PFSK-1 (cell line): ENCODE results near the gene KLHDC7B.

Source experiments
- FOXP2 ChIP-seq: optimal IDR thresholded peaks from 2 replicates; pipeline ENCODE3; 2011; ENCODE audit warnings: borderline replicate concordance, control low read depth, inconsistent platforms; ENCODE audit not compliant: insufficient read depth; ENCODE audit errors: extremely low read length, extremely low read depth
- POLR2AphosphoS5 ChIP-seq: IDR thresholded peaks from 2 replicates; pipeline ENCODE4 v1.6.1; 2012; ENCODE audit warnings: low read depth, mild to moderate bottlenecking, control low read depth, low read length, moderate library complexity
- SIN3A ChIP-seq: IDR thresholded peaks from 2 replicates; pipeline ENCODE4 v1.6.1; 2012; ENCODE audit warnings: mild to moderate bottlenecking, low read length, moderate library complexity, borderline replicate concordance; ENCODE audit not compliant: insufficient read depth
- TAF1 ChIP-seq: IDR thresholded peaks from 2 replicates; pipeline ENCODE4 v1.6.1; 2012; ENCODE audit warnings: low read length, control low read depth, borderline replicate concordance; ENCODE audit not compliant: insufficient read depth
- TF ChIP-seq, protein P1 (sequence below), 2 experiments: IDR thresholded peaks; 2 replicates each; pipeline versions ENCODE4 v1.6.1 to v1.8.0; 2011 to 2012; ENCODE audit warnings: low read depth in 2 of 2, low read length in 2 of 2, control low read depth in 1 of 2, inconsistent platforms in 1 of 2, mild to moderate bottlenecking in 1 of 2, moderate library complexity in 1 of 2; ENCODE audit not compliant: insufficient read depth in 1 of 2

DNA sequence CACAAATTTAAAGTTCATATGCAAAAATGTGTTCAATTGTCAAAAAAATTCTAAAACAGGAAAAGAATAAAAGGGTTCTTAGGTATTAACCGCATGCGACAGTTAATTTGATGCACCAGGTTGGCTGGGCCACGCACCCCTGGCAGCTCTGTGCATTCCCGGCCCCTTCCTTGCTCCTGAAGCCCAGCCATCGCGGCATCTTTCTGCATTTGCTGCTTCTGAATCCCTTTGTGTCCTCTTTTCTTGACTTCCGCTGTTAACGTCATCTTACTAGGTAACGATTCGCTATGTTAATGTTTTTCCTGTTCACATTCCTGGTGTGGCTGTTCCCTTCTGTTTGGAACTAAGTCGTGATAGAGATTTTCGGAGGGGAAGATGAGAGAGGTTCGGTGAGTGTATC is 7.9 kb upstream of the KLHDC7B start:
- no peak for TF ChIP-seq POLR2AphosphoS5
- TF ChIP-seq, protein P1, sequence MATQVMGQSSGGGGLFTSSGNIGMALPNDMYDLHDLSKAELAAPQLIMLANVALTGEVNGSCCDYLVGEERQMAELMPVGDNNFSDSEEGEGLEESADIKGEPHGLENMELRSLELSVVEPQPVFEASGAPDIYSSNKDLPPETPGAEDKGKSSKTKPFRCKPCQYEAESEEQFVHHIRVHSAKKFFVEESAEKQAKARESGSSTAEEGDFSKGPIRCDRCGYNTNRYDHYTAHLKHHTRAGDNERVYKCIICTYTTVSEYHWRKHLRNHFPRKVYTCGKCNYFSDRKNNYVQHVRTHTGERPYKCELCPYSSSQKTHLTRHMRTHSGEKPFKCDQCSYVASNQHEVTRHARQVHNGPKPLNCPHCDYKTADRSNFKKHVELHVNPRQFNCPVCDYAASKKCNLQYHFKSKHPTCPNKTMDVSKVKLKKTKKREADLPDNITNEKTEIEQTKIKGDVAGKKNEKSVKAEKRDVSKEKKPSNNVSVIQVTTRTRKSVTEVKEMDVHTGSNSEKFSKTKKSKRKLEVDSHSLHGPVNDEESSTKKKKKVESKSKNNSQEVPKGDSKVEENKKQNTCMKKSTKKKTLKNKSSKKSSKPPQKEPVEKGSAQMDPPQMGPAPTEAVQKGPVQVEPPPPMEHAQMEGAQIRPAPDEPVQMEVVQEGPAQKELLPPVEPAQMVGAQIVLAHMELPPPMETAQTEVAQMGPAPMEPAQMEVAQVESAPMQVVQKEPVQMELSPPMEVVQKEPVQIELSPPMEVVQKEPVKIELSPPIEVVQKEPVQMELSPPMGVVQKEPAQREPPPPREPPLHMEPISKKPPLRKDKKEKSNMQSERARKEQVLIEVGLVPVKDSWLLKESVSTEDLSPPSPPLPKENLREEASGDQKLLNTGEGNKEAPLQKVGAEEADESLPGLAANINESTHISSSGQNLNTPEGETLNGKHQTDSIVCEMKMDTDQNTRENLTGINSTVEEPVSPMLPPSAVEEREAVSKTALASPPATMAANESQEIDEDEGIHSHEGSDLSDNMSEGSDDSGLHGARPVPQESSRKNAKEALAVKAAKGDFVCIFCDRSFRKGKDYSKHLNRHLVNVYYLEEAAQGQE (IDR thresholded peaks at IDR 0.05; ENCODE audit: insufficient read depth in 1 of 2, low read depth in 2 of 2, low read length in 2 of 2) = no peak
- TF ChIP-seq TAF1 = no peak
- no peak for TF ChIP-seq SIN3A
- no peak for TF ChIP-seq FOXP2
